WERI-Rb-1 (cell line): ENCODE results near the gene TICAM2.

Source experiments
- DNase-seq: peaks from one replicate; pipeline ENCODE4 v3.0.0-alpha.2; 2020
- H3K27ac ChIP-seq: fragments of 250-450 bp; sonication (Bioruptor Pico); 2 replicates; pipeline ENCODE4 v1.5.1; 2020; ENCODE audit warnings: mild to moderate bottlenecking, moderate library complexity
- H3K27me3 ChIP-seq: fragments of 250-450 bp; sonication (Bioruptor Pico); 2 replicates; pipeline ENCODE4 v1.5.1; 2021; ENCODE audit warnings: mild to moderate bottlenecking, low read depth, moderate library complexity; ENCODE audit not compliant: insufficient read depth, severe bottlenecking
- H3K36me3 ChIP-seq: fragments of 250-450 bp; sonication (Bioruptor Pico); 2 replicates; pipeline ENCODE4 v1.5.1; 2020; ENCODE audit warnings: mild to moderate bottlenecking, moderate library complexity
- H3K4me3 ChIP-seq: 2 replicates; pipeline ENCODE4 v1.5.1; 2011; ENCODE audit warnings: low read depth, mild to moderate bottlenecking, control low read depth, low read length
- H3K9me3 ChIP-seq: fragments of 250-450 bp; sonication (Bioruptor Pico); 2 replicates; pipeline ENCODE4 v1.5.1; 2021; ENCODE audit warnings: mild to moderate bottlenecking, moderate library complexity; ENCODE audit not compliant: severe bottlenecking
- TF ChIP-seq, protein P1 (sequence below): IDR thresholded peaks from 2 replicates; pipeline ENCODE4 v1.5.1; 2011; ENCODE audit warnings: low read depth, mild to moderate bottlenecking, control low read depth, inconsistent platforms, low read length

Gene TICAM2

DNA sequence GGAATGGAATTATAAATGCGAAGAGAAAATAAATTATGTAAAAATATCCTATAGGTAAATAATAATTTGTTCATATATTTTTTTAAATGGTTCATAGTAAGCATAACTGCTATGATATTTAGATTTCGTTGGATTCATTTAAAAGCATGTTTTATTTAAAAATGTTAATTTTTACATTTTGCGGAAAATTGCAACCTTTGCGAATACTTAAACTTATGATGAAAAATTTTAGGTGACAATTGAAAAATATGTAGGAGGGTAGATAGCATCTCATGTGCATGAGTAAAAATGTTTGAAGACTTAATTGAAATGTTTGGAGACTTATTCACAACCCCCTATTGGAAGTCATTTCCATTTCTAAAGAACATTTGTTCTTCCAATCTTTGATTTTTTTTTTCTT is 53.6 kb downstream of the TICAM2 start:
- DNase-seq = no peak
- H3K4me3 ChIP-seq = no peak overlapping the region
- H3K27me3 ChIP-seq = no peaks in the 10 kb centered on the region
- H3K27ac ChIP-seq = no peak overlapping the region
- H3K9me3 ChIP-seq = peaks cover 6% of the 10 kb centered on the region
- H3K36me3 ChIP-seq = peaks cover 3% of the 10 kb centered on the region
- TF ChIP-seq, protein P1, sequence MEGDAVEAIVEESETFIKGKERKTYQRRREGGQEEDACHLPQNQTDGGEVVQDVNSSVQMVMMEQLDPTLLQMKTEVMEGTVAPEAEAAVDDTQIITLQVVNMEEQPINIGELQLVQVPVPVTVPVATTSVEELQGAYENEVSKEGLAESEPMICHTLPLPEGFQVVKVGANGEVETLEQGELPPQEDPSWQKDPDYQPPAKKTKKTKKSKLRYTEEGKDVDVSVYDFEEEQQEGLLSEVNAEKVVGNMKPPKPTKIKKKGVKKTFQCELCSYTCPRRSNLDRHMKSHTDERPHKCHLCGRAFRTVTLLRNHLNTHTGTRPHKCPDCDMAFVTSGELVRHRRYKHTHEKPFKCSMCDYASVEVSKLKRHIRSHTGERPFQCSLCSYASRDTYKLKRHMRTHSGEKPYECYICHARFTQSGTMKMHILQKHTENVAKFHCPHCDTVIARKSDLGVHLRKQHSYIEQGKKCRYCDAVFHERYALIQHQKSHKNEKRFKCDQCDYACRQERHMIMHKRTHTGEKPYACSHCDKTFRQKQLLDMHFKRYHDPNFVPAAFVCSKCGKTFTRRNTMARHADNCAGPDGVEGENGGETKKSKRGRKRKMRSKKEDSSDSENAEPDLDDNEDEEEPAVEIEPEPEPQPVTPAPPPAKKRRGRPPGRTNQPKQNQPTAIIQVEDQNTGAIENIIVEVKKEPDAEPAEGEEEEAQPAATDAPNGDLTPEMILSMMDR = no peak

DNA sequence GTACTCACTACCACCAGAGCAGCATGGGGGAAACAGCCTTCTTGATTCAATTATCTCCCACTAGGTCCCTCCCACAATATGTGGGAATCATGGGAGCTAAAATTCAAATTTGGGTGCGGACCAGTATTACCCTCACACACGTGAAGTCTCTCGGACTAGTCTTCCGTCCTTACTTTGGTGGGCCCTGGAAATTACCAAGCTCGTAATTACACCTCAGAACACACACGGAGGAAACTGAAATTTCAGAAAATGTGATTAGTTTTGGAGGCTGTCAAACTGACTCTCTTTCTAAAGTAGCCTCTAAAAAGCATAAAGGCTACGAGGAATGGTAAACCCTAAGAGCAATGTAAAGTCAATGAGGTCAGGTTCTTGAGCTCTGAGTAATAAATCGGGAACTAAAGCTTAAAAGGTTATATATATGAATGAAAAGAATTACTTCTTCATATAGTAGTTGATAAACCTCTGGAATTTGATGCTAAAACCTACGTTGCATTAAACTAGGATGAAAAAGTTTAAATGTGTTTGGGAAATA is 56.9 kb downstream of the TICAM2 start:
- no peak for DNase-seq
- no peaks in the 10 kb centered on the region for H3K27me3 ChIP-seq
- no peak overlapping the region for H3K27ac ChIP-seq
- TF ChIP-seq, protein P1 = no peak
- no peak overlapping the region for H3K4me3 ChIP-seq
- H3K9me3 ChIP-seq = peaks cover 6% of the 10 kb centered on the region
- peaks cover 30% of the 10 kb centered on the region for H3K36me3 ChIP-seq

DNA sequence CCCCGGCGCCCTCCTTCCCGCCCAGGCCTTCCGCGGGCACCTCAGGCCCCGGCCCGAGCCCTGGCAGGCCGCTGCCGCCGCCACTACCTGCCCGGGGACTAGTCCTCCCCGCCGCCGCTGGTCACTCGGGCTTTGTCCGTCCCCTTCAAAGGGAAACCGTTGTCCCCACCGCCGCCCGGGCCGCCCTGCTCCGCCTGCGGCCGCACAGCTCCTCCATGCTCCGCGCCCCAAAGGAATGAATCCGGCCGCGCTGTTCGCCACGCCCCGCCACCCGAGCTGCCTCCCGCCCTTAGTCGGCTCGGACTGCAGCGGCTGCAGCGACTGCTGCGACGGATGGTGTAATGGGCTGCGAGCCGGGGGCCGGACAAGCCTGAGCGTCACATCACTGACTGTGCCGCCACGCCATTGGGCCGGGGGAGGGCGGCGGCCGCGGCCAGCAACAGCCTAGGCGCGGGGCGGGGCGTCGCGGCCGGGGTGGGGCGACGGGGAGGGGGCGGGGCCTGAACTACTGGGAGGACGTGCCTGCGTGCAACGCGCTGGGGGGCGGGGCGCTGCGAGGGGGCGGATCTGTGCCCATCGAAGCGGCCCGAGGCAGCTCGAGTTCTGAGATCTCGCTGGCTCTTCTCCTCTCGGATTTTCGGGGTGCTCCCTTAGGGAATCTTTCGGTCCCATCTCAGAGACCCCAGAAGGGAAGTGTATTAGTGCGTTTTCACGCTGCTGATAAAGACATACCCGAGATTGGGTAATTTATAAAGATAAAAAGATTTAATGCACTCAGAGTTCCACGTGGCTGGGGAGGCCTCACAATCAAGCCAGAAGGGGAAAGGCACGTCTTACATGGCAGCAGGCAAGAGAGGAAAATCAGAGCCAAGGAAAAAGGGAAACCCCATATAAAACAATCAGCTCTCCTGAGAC is 57.6 kb downstream of the TICAM2 start, which contains the start of gene FEM1C:
TSS of gene FEM1C (minus strand) at position 340 of the 915 bp plus-strand sequence. CDS start 1,282 bp downstream, outside the sequence.
- peak within 1 kb of the TSS; percentile 97 for H3K27ac ChIP-seq
- TF ChIP-seq, protein P1 = no peak

DNA sequence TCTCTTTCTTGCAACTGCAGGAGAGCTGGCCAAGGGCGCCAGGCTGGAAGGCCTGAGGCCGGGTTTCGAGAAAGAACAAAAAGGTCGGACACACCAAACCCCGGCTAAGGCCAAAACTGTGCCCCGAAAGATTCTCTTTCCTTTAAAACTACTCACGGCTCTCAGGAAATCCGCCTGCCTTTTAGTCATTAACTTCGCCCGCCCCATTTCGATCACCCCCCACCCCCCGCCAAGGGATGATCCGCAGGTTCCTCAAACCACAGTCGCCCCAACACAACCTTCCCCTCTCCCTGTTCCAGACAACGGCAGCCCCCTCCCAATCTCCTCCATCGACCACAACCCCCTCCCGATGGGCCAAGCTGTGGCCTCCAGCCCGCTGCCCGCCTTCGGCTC is 58.2 kb downstream of the TICAM2 start:
- Histone ChIP-seq H3K27me3 (no peaks in the 10 kb centered on the region), H3K27ac (peak overlapping the region; percentile 97), H3K36me3 (peaks cover 43% of the 10 kb centered on the region), H3K4me3 (peak overlapping the region; percentile 69), H3K9me3 (peaks cover 6% of the 10 kb centered on the region)
- DNase-seq = peak; percentile 52
- TF ChIP-seq, protein P1 = no peak

More for the DNA sequence above, 57.6 kb downstream of the TICAM2 start, which contains the start of gene FEM1C:
- peak within 1 kb of the TSS; percentile 69 for H3K4me3 ChIP-seq
- no peaks in the 10 kb centered on the region for H3K27me3 ChIP-seq
- peaks cover 6% of the 10 kb centered on the region for H3K9me3 ChIP-seq
- H3K36me3 ChIP-seq = peaks cover 37% of the 10 kb centered on the region
- DNase-seq = peak; percentile 97

DNA sequence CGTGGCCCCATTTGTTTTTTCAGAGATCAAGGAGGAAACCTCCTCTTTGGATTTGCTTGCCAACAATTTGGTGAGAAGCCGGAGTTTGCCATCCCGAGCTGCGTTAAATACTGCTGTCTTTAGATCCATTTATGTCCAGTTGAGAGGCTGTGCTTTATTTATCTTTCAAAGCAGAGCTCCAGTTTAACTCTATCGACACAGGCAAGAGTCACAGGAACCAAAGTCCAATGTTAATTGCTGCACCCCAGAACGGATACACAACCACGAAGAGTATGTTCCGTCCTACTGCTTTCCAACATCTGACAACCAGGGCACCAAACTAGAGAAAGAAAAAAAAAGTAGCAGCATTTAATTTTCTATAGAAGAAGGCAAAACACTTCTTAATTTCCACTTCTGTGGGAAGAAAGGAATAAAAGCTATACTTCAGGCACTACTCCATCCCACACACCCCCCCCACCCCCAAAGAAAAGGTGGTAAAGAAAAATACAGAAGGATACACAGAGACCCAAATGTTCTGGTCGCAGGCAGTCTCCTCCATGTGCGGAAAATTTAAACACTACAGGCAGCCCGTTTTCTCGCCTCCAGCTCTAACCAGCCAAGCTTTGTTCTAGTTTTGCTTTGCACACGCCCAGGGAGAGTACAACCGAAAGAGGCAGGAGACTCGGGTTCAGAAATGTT is 58.8 kb downstream of the TICAM2 start:
- Histone ChIP-seq H3K27ac (peak overlapping the region; percentile 97), H3K4me3 (peak overlapping the region; percentile 69), H3K27me3 (no peaks in the 10 kb centered on the region), H3K9me3 (peaks cover 6% of the 10 kb centered on the region), H3K36me3 (peaks cover 49% of the 10 kb centered on the region)
- TF ChIP-seq, protein P1 = no peak
- DNase-seq = no peak
